SK-N-MC (cell line): Measurements from ENCODE around the gene TMTC4.

Experiments
- DNase-seq: peaks from one replicate; pipeline ENCODE4 v3.0.0-alpha.2; 2011; ENCODE audit warnings: low read depth, low spot score
- H3K27ac ChIP-seq: fragments of 200-600 bp; sonication (generic); 2 replicates; pipeline ENCODE4 v1.5.1; 2016; ENCODE audit warnings: mixed run types
- H3K36me3 ChIP-seq: fragments of 200-600 bp; sonication (generic); 2 replicates; pipeline ENCODE4 v1.6.1; 2017; ENCODE audit warnings: antibody characterized with exemption, low read length, mixed read lengths; ENCODE audit not compliant: insufficient read depth
- H3K4me3 ChIP-seq: fragments of 200-600 bp; sonication (generic); 2 replicates; pipeline ENCODE4 v1.5.1; 2016
- H3K9ac ChIP-seq: fragments of 200-600 bp; sonication (generic); 2 replicates; pipeline ENCODE4 v1.8.0; 2017; ENCODE audit warnings: mixed run types, mixed read lengths; ENCODE audit not compliant: insufficient read length
- H3K9me3 ChIP-seq: fragments of 200-600 bp; sonication (generic); 2 replicates; pipeline ENCODE4 v1.6.1; 2017; ENCODE audit warnings: low read depth, mild to moderate bottlenecking, antibody characterized with exemption, low read length, moderate library complexity, mixed read lengths
- EZH2 ChIP-seq: fragments of 200-600 bp; sonication (generic); IDR thresholded peaks from one replicate; pipeline ENCODE4 v1.6.1; 2017; ENCODE audit warnings: antibody characterized with exemption
- FOXP2 ChIP-seq: optimal IDR thresholded peaks from 2 replicates; pipeline ENCODE3; 2011; ENCODE audit warnings: mild to moderate bottlenecking, moderate library complexity; ENCODE audit not compliant: insufficient read depth; ENCODE audit errors: extremely low read length, control extremely low read depth
- POLR2AphosphoS5 ChIP-seq: IDR thresholded peaks from 2 replicates; pipeline ENCODE4 v1.6.1; 2012; ENCODE audit warnings: mild to moderate bottlenecking, low read depth, low read length, borderline replicate concordance

Gene TMTC4

DNA sequence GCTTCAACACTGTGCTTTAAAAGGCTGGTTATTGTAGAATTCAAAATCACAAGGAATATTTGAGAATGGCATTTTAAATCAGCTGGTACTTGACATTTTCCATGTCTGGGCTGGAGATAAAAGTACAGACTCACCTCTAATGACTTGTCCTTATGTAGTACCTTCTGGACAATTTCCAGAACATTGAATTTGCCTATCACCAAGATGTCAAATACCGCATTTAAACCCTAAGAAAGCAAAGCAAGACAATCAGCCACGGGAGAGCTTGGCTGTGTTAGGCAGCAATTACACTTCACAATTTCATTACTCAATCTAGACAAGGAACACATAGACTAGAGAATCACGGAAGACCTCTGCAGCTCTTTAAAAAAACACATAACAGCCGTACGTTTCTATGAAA, 36.8 kb downstream of the TMTC4 start:
- Histone ChIP-seq H3K36me3 (peaks cover 80% of the 10 kb centered on the region), H3K9me3 (no peaks in the 10 kb centered on the region), H3K27ac (no peak overlapping the region), H3K4me3 (no peak overlapping the region), H3K9ac (no peak overlapping the region)
- TF ChIP-seq FOXP2 (no peak), EZH2 (no peak), POLR2AphosphoS5 (no peak)
- no peak for DNase-seq

DNA sequence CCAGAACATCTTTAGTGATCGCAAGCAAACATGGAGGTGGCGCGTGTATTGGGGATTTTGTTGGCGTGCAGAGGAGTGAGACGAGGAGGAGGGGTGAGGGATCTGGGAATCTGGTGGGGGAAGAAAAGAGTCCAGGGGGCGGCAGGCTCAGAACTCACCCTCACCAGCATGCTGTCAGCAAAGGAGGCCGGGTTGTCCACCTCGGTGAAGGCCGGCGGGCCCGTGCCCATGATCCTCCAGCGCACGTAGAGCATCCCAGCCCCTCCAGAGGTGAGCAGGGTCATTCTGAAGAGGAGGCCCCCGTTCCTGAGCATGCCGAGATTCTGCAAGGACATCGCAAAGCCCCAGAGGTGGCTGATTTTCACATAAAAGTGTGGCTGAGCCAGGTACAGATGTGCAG, 37.2 kb downstream of the TMTC4 start:
- Histone ChIP-seq H3K4me3 (no peak overlapping the region), H3K36me3 (peaks cover 80% of the 10 kb centered on the region), H3K27ac (no peak overlapping the region), H3K9ac (no peak overlapping the region), H3K9me3 (no peaks in the 10 kb centered on the region)
- no peak for TF ChIP-seq FOXP2
- TF ChIP-seq POLR2AphosphoS5, result no peak
- no peak for TF ChIP-seq EZH2
- no peak for DNase-seq

DNA sequence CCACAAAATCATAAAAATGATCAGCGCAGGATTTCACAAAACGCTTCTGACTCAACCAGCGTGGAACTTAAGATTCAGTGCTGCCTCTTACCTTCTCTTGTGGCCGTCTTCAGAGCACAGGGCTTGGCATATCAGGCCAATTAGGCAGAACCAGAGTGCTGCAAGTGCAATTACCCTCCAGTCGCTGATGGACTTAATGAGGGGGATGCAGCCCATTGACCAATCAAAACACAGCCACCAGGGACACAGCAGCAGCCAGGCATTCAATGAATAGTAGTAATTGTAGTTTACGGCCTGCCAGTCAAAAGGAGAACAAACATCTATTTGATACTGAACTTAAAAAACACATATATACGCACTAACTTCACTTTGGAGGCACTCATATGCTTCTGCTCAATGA, 38.2 kb downstream of the TMTC4 start:
- Histone ChIP-seq H3K9me3 (no peaks in the 10 kb centered on the region), H3K27ac (no peak overlapping the region), H3K4me3 (no peak overlapping the region), H3K36me3 (peaks cover 76% of the 10 kb centered on the region), H3K9ac (no peak overlapping the region)
- no peak for DNase-seq
- TF ChIP-seq POLR2AphosphoS5 (no peak), FOXP2 (no peak), EZH2 (no peak)

DNA sequence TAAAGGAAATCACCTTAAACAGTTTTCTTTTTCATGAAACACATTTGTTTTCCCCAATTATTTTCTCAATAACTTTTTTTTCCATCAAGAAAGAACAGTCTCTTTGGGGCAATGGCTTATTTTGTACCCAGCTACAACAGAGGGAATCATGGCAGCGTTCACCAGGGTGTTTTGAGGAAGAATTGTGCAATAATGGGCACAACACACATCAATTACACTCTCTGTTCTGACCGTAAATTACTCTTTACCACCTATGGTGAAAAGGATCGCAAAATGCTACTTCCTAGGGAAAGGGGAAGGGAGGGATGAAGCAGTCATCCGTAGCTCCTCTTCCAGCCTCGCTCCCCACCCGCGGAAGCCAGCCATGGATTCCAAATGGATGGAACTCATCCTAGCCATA, 38.6 kb downstream of the TMTC4 start:
- Histone ChIP-seq H3K9me3 (no peaks in the 10 kb centered on the region), H3K4me3 (no peak overlapping the region), H3K36me3 (peaks cover 74% of the 10 kb centered on the region), H3K27ac (no peak overlapping the region), H3K9ac (no peak overlapping the region)
- TF ChIP-seq POLR2AphosphoS5, result no peak
- no peak for TF ChIP-seq FOXP2
- TF ChIP-seq EZH2, result no peak
- DNase-seq, result no peak

DNA sequence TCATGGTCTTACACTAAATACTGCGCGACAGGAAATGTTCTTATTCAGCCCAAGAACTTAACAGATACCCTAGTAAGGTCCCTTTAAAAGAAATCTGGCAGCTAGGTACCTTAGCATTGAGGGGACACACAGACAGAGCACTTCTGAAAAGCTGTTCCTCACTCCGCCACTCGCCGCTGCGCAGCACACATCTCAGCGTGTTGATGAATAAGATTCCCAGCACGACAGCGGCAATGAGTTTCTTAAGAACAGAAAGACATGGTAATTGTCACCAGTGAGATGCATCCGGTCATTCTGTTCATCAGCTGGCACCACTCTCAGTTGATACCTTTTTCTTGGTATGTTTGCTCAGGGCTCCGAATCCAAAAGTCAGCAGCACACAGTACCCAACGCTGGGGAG, 39.9 kb downstream of the TMTC4 start:
- Histone ChIP-seq H3K9me3 (no peaks in the 10 kb centered on the region), H3K27ac (no peak overlapping the region), H3K36me3 (peaks cover 84% of the 10 kb centered on the region), H3K4me3 (no peak overlapping the region), H3K9ac (no peak overlapping the region)
- TF ChIP-seq EZH2, result no peak
- no peak for TF ChIP-seq FOXP2
- TF ChIP-seq POLR2AphosphoS5, result no peak
- DNase-seq, result no peak

DNA sequence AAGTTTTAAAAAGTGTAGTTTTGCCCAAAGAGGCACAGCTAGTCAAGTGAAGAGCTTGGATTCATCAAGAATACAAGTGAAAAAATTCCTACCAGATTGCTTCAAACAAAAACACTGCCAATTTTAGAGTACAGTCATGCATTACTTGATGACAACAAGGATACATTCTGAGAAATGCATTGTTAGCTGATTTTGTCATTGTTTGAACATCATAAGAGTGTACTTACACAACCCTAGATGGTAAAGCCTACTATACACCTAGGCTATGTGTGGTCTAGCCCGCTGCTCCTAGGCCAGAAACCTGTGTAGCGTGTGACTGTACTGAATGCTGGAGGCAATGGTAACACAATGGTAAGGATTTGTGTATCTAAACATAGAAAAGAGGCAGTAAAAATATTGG, 41.1 kb downstream of the TMTC4 start:
- H3K4me3 ChIP-seq, result no peak overlapping the region
- peaks cover 85% of the 10 kb centered on the region for H3K36me3 ChIP-seq
- H3K27ac ChIP-seq, result no peak overlapping the region
- H3K9ac ChIP-seq, result no peak overlapping the region
- no peak for DNase-seq
- no peaks in the 10 kb centered on the region for H3K9me3 ChIP-seq
- TF ChIP-seq EZH2 (no peak), FOXP2 (no peak), POLR2AphosphoS5 (no peak)

DNA sequence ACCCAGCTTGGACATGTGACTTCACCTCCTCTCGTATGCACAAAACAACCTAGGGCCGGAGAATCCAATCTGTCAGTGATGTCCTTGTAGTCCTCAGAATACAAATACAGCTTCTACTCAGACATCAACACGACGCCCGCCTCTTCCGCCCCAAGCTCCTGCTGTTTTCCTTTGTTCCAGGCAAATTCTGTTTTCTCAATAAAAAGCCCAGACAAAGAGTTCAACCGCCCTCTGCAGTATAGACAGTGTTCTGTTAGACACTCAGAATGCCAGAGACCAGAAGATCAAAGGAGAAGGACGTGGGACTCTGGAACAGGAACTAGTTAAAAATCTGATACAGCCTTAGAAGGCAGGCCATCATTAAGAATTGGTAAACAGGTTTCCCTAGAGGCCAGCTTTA, 44.0 kb downstream of the TMTC4 start:
- Histone ChIP-seq H3K9me3 (no peaks in the 10 kb centered on the region), H3K36me3 (peaks cover 72% of the 10 kb centered on the region), H3K27ac (no peak overlapping the region), H3K9ac (no peak overlapping the region), H3K4me3 (no peak overlapping the region)
- DNase-seq, result no peak
- TF ChIP-seq EZH2, result no peak
- TF ChIP-seq FOXP2, result no peak
- no peak for TF ChIP-seq POLR2AphosphoS5

DNA sequence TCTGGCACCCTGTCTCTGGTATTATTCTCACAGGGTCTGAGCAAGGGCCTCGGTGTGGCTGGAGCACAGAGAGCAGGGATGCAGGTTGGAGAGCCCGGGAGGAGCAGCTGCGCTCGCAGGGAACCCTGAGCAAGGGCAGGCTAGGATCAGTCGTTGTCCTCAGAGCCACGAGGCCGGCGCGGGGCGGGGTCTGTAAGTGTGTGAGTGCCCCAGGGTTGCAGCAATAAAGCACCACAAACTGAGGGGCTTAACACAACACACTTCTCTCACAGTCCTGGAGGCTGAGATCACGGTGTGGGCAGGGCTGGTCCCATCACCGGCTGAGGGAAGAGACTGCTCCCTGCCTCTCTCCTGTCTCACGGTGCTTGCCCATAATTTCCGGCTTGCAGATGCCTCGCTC, 47.5 kb downstream of the TMTC4 start:
- no peak for DNase-seq
- Histone ChIP-seq H3K27ac (no peak overlapping the region), H3K36me3 (peaks cover 70% of the 10 kb centered on the region), H3K4me3 (no peak overlapping the region), H3K9ac (no peak overlapping the region), H3K9me3 (no peaks in the 10 kb centered on the region)
- no peak for TF ChIP-seq EZH2
- TF ChIP-seq POLR2AphosphoS5, result no peak

DNA sequence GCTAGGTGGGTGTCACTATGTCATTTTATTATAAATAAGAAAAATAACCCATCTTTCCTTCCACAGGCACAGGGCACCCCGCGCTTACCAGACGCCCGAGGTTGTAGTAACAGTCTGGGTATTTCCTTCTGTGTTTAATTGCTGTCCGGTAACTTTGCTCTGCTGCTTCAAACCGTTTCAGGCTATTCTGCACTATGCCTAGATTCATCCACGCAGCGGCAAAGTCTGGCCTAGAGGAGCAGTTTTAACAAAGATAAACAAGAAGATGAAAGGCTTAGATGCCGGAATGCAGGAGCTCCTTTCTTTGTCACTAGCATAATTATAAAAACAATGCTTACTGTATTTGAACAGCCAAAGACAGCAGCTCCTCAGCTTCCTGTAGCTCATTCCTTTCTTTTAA, 49.1 kb downstream of the TMTC4 start:
- no peak overlapping the region for H3K9ac ChIP-seq
- no peak overlapping the region for H3K4me3 ChIP-seq
- no peak for TF ChIP-seq POLR2AphosphoS5
- TF ChIP-seq EZH2, result no peak
- TF ChIP-seq FOXP2, result no peak
- no peak for DNase-seq
- H3K27ac ChIP-seq, result no peak overlapping the region
- no peaks in the 10 kb centered on the region for H3K9me3 ChIP-seq
- peaks cover 67% of the 10 kb centered on the region for H3K36me3 ChIP-seq
